Stimulated activated CD4-positive, alpha-beta T cell treated with anti-CD3 and anti-CD28 coated beads, TNF-alpha, amount 100 ng/mL, for 1 hour (primary cell): ENCODE data around the gene LRRC8D.

ENCODE experiments used
- DNase-seq, 3 donors: peaks; one replicate each; pipeline ENCODE4 v3.0.0-alpha.2; 2020; ENCODE audit warnings: low read depth in 3 of 3, low spot score in 1 of 3

The LRRC8D gene

GRCh38 chr1:89934461-89934860, 113.6 kb downstream of the LRRC8D start:
- no peak for DNase-seq

GRCh38 chr1:89935235-89935634, 114.4 kb downstream of the LRRC8D start:
- DNase-seq, result no peak

- no peak for DNase-seq
Observed at GRCh38 chr1:89936694-89937093, 115.9 kb downstream of the LRRC8D start.

GRCh38 chr1:89938171-89939055, 117.6 kb downstream of the LRRC8D start:
- no peak for DNase-seq

GRCh38 chr1:89939059-89939570, 118.3 kb downstream of the LRRC8D start:
- DNase-seq, result no peak

- DNase-seq, result no peak
Observed at GRCh38 chr1:89939693-89940438, 119.0 kb downstream of the LRRC8D start.

GRCh38 chr1:89941110-89941766, 120.4 kb downstream of the LRRC8D start:
- DNase-seq, result no peak

GRCh38 chr1:89942014-89942413, 121.2 kb downstream of the LRRC8D start:
- DNase-seq, result no peak

- no peak for DNase-seq
Observed at GRCh38 chr1:89942825-89943658, 122.2 kb downstream of the LRRC8D start.

- no peak for DNase-seq
Observed at GRCh38 chr1:89943846-89944781, 123.3 kb downstream of the LRRC8D start.

GRCh38 chr1:89945852-89946476, 125.1 kb downstream of the LRRC8D start:
- DNase-seq, result no peak

GRCh38 chr1:89946532-89946931, 125.7 kb downstream of the LRRC8D start:
- DNase-seq, result no peak

GRCh38 chr1:89948722-89949345, 128.0 kb downstream of the LRRC8D start:
- DNase-seq, result no peak

- no peak for DNase-seq
Observed at GRCh38 chr1:89949991-89950624, 129.3 kb downstream of the LRRC8D start.

- no peak for DNase-seq
Observed at GRCh38 chr1:89950703-89951102, 129.9 kb downstream of the LRRC8D start.

GRCh38 chr1:89951766-89952604, 131.2 kb downstream of the LRRC8D start:
- DNase-seq, result no peak

GRCh38 chr1:89952605-89953130, 131.8 kb downstream of the LRRC8D start:
- DNase-seq, result no peak
